Measurements from ENCODE around the gene CLEC1A. TPM values are rescaled to one million over a fixed set of nuclear protein-coding genes. Genes with fewer than 3 reads are reported as not detected.

Gene CLEC1A
- total and polyA plus RNA-seq, 7 donors, result 0.96 to 3.8 (median 1.7) TPM

DNA sequence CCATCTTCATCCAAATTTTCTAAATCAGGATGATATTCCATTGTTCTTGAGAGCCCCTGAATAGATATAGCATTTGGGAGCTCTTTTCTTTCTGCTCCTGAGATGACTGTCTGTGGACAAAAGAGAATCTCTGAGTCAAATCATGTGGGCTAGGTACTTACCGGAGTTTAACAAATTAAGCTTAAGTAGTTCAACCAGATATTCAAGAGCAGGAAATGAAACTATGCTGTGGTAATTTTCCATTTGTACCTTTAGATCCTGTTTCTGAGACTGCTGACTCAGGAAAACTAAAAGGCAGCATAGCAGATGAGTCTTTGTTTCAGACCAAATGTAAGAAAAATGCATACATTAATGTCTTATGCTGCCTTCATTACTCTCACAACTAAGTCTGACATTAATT is 31.3 kb upstream of the CLEC1A start, which contains the start of gene CLEC7A:
TSS of gene CLEC7A (minus strand) at position 158 of the 400 bp plus-strand sequence. CDS start at position 41, 117 bp downstream.
- ATAC-seq, result no peak
- H3K4me3 ChIP-seq, result peak within 1 kb of the TSS; percentile 15

DNA sequence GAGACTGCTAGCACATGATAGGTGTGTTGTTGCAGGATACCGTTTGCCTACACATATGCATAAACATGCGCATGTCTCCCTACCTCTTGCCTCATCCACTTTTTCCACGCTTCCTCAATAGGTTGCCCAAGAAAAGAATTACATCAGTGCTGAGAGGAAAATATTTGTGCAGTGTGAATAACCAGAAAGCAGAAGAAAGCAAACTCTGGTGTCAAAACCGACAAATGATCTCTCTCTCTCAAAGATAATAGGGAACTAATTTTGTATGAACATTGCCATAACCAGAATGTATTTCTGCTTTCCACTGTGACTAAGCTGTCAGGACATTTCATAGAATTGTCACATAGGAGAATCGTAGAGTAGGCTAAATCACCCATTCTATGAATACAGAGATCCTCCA is 29.9 kb upstream of the CLEC1A start:
- TF ChIP-seq, protein P1, sequence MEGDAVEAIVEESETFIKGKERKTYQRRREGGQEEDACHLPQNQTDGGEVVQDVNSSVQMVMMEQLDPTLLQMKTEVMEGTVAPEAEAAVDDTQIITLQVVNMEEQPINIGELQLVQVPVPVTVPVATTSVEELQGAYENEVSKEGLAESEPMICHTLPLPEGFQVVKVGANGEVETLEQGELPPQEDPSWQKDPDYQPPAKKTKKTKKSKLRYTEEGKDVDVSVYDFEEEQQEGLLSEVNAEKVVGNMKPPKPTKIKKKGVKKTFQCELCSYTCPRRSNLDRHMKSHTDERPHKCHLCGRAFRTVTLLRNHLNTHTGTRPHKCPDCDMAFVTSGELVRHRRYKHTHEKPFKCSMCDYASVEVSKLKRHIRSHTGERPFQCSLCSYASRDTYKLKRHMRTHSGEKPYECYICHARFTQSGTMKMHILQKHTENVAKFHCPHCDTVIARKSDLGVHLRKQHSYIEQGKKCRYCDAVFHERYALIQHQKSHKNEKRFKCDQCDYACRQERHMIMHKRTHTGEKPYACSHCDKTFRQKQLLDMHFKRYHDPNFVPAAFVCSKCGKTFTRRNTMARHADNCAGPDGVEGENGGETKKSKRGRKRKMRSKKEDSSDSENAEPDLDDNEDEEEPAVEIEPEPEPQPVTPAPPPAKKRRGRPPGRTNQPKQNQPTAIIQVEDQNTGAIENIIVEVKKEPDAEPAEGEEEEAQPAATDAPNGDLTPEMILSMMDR (IDR thresholded peaks at IDR 0.05), result no peak
- Histone ChIP-seq H3K36me3 (ENCODE audit: insufficient read depth in 1 of 2, low read depth in 1 of 2) (no peaks in the 10 kb centered on the region), H3K27me3 (ENCODE audit: insufficient read depth in 3 of 3, low read length in 2 of 3) (no peaks in the 10 kb centered on the region), H3K4me3 (no peak overlapping the region), H3K9me3 (no peaks in the 10 kb centered on the region), H3K4me1 (no peaks in the 10 kb centered on the region), H3K27ac (no peak overlapping the region)
- WGBS, 3 donors, result 70 to 75% (median 73%) methylated on average over 5 of the region's 5 CpGs
- ATAC-seq (peak in 1 of 4 donors; percentile 8), DNase-seq (no peak)
- intact Hi-C loops (cut with DNase I), result no loop called here

More for the DNA sequence above, 31.3 kb upstream of the CLEC1A start, which contains the start of gene CLEC7A:
- Histone ChIP-seq H3K27me3 (ENCODE audit: insufficient read depth in 3 of 3, low read length in 2 of 3) (no peaks in the 10 kb centered on the region), H3K4me1 (no peaks in the 10 kb centered on the region), H3K36me3 (ENCODE audit: insufficient read depth in 1 of 2, low read depth in 1 of 2) (no peaks in the 10 kb centered on the region), H3K9me3 (no peaks in the 10 kb centered on the region), H3K27ac (no peak within 1 kb of the TSS)
- 71 to 78% (median 75%) methylated on average over 1 of the region's 1 CpG for WGBS, 3 donors
- intact Hi-C loops (cut with DNase I), result no loop called here
- DNase-seq, result no peak
- TF ChIP-seq, protein P1 (IDR thresholded peaks at IDR 0.05), result no peak

DNA sequence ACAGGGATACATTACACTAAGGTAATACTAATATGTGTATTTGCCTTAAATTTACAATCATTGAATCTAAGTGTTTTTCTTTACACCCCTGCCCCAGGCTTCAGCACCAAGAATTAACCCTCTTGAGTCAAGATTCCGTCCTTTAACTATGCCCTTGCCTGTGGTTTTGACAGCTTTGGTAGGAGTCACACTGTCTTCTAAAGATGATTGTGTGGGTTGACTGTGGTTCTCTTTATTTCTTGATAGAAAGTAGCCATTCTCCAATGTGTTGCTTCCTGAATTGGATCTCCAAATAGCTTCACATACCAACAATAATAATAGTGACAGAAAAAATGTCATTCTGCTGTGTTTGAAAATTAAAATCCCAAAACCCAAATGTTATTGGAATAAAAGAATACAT is 27.6 kb upstream of the CLEC1A start:
- Histone ChIP-seq H3K27ac (no peak overlapping the region), H3K4me1 (no peaks in the 10 kb centered on the region), H3K9me3 (no peaks in the 10 kb centered on the region), H3K4me3 (no peak overlapping the region), H3K36me3 (ENCODE audit: insufficient read depth in 1 of 2, low read depth in 1 of 2) (no peaks in the 10 kb centered on the region), H3K27me3 (ENCODE audit: insufficient read depth in 3 of 3, low read length in 2 of 3) (no peaks in the 10 kb centered on the region)
- DNase-seq (no peak), ATAC-seq (no peak)
- 30 to 72% (median 69%) methylated on average over 1 of the region's 1 CpG for WGBS, 3 donors
- intact Hi-C loops (cut with DNase I), result no loop called here
- TF ChIP-seq, protein P1 (IDR thresholded peaks at IDR 0.05), result no peak

DNA sequence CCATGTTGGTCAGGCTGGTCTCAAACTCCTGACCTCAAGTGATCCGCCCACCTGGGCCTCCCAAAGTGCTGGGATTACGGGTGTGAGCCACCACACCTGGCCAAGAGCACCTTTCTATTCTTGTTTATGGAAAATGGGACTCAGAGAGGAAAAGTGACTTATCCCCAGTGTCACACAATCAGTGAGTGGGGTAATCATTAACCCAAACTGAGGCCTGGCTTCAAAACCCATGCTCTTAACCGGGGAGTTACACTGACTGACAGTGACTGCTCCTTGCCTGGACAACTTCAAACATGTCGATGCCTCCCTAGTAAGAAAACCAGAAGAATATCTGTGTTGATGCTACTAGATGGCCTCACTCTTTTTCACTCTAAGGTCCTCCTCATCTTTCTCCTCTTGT is 23.9 kb upstream of the CLEC1A start:
- no peaks in the 10 kb centered on the region for H3K9me3 ChIP-seq
- ATAC-seq (no peak), DNase-seq (no peak)
- no peaks in the 10 kb centered on the region for H3K36me3 ChIP-seq (ENCODE audit: insufficient read depth in 1 of 2, low read depth in 1 of 2)
- no peaks in the 10 kb centered on the region for H3K27me3 ChIP-seq (ENCODE audit: insufficient read depth in 3 of 3, low read length in 2 of 3)
- TF ChIP-seq, protein P1 (IDR thresholded peaks at IDR 0.05), result no peak
- 84 to 89% (median 85%) methylated on average over 4 of the region's 4 CpGs for WGBS, 3 donors
- no peak overlapping the region for H3K4me3 ChIP-seq
- H3K27ac ChIP-seq, result no peak overlapping the region
- H3K4me1 ChIP-seq, result no peaks in the 10 kb centered on the region
- intact Hi-C loops (cut with DNase I), result no loop called here

DNA sequence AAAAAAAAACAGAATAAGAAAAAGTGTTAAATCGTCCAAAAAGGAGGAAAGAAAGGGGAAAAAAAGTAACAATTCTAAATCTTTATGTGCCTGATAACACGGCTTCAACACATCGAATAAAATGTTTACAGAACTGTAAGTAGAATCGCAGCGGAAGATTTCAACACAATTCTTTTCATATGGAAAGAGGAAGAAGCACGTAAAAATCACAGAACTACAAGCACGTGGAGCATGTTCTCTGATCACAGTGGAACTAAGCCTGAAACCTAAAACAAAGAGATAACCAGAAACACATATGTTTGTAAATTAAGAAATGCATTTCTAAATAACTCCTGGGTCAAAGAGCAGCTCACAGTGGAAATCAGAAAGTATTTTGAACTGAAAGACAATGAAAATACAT is 22.5 kb upstream of the CLEC1A start:
- Histone ChIP-seq H3K27me3 (ENCODE audit: insufficient read depth in 3 of 3, low read length in 2 of 3) (no peaks in the 10 kb centered on the region), H3K36me3 (ENCODE audit: insufficient read depth in 1 of 2, low read depth in 1 of 2) (no peaks in the 10 kb centered on the region), H3K27ac (no peak overlapping the region), H3K9me3 (no peaks in the 10 kb centered on the region), H3K4me3 (no peak overlapping the region), H3K4me1 (no peaks in the 10 kb centered on the region)
- TF ChIP-seq, protein P1 (IDR thresholded peaks at IDR 0.05), result no peak
- WGBS, 3 donors, result 76 to 81% (median 80%) methylated on average over 7 of the region's 7 CpGs
- intact Hi-C loops (cut with DNase I), result no loop called here
- DNase-seq (no peak), ATAC-seq (no peak)
